Measurements from ENCODE around the gene ARHGAP18.

The ARHGAP18 gene

GRCh38 chr6:129691043-129691640 lies 18.8 kb downstream of the ARHGAP18 start:
- no peak for DNase-seq

- peak; percentile 75 for DNase-seq
Observed at GRCh38 chr6:129686941-129687627, 22.9 kb downstream of the ARHGAP18 start.

- no peak for DNase-seq
Observed at GRCh38 chr6:129685662-129686031, 24.3 kb downstream of the ARHGAP18 start.

- no peak for DNase-seq
Observed at GRCh38 chr6:129684903-129685661, 24.9 kb downstream of the ARHGAP18 start.

- no peak for DNase-seq
Observed at GRCh38 chr6:129684323-129684884, 25.6 kb downstream of the ARHGAP18 start.

GRCh38 chr6:129683601-129684322 lies 26.2 kb downstream of the ARHGAP18 start:
- peak; percentile 66 for DNase-seq

GRCh38 chr6:129681913-129682205 lies 28.1 kb downstream of the ARHGAP18 start:
- no peak for DNase-seq

- no peak for DNase-seq
Observed at GRCh38 chr6:129680633-129681032, 29.3 kb downstream of the ARHGAP18 start.

- no peak for DNase-seq
Observed at GRCh38 chr6:129679758-129680157, 30.2 kb downstream of the ARHGAP18 start.

GRCh38 chr6:129679275-129679674 lies 30.7 kb downstream of the ARHGAP18 start:
- no peak for DNase-seq

- no peak for DNase-seq
Observed at GRCh38 chr6:129678463-129678862, 31.5 kb downstream of the ARHGAP18 start.

GRCh38 chr6:129677620-129678325 lies 32.2 kb downstream of the ARHGAP18 start:
- DNase-seq, result no peak

- no peak for DNase-seq
Observed at GRCh38 chr6:129675669-129676472, 34.1 kb downstream of the ARHGAP18 start.

GRCh38 chr6:129673748-129674147 lies 36.2 kb downstream of the ARHGAP18 start:
- no peak for DNase-seq

- DNase-seq, result no peak
Observed at GRCh38 chr6:129672881-129673631, 36.9 kb downstream of the ARHGAP18 start.

GRCh38 chr6:129672341-129672682 lies 37.7 kb downstream of the ARHGAP18 start:
- no peak for DNase-seq

GRCh38 chr6:129671442-129672340 lies 38.3 kb downstream of the ARHGAP18 start:
- DNase-seq, result peak; percentile 79

- DNase-seq, result no peak
Observed at GRCh38 chr6:129670634-129671033, 39.3 kb downstream of the ARHGAP18 start.

- no peak for DNase-seq
Observed at GRCh38 chr6:129667621-129668020, 42.4 kb downstream of the ARHGAP18 start.

GRCh38 chr6:129667034-129667433 lies 42.9 kb downstream of the ARHGAP18 start:
- no peak for DNase-seq

All from activated CD8-positive, alpha-beta memory T cell treated with anti-CD3 and anti-CD28 coated beads for 24 hours (primary cell).